ENCODE measurements around the gene ZNF761.
"Not testable (repeated sequence)": the region's sequence is repeated elsewhere in the genome, so short reads cannot be mapped to it uniquely, and the experiment has no call there.

- not testable (repeated sequence) for TF ChIP-seq CTCF (IDR thresholded peaks at IDR 0.05; ENCODE audit: low read length); EZH2 (IDR thresholded peaks at IDR 0.05; ENCODE audit: borderline replicate concordance, low read length)
Measured at GRCh38 chr19:53504365-53504703, 72.5 kb downstream of the ZNF761 start.
